SK-N-SH (cell line): ENCODE measurements around the gene TRAF3IP1. TPM values are rescaled to one million over a fixed set of nuclear protein-coding genes. Genes with fewer than 3 reads are reported as not detected.

ENCODE experiments used
- CTCF ChIA-PET: fragments of 300-600, 350-600 bp; formaldehyde crosslinking; extraction: SDS; loops from one replicate; lab custom pipeline; 2021; lab: Yijun Ruan, JAX
- POLR2A ChIA-PET: fragments of 350-600 bp; sonication (Branson Sonifier 250); formaldehyde crosslinking; extraction: SDS; loops from one replicate; lab custom pipeline; 2020; ENCODE audit warnings: antibody characterized with exemption, inconsistent platforms; lab: Yijun Ruan, JAX
- DNase-seq: peaks from one replicate; pipeline ENCODE4 v3.0.0; 2012
- H2AFZ ChIP-seq: fragments of 200-600 bp; sonication (generic); 2 replicates; pipeline ENCODE4 v1.8.1; 2016; ENCODE audit warnings: antibody characterized with exemption, mild to moderate bottlenecking, low read depth
- H3F3A ChIP-seq: fragments of 200-600 bp; sonication (generic); replicated peaks from 2 replicates; pipeline ENCODE3; 2016; ENCODE audit warnings: antibody characterized with exemption, mild to moderate bottlenecking; ENCODE audit not compliant: insufficient read depth
- H3K27ac ChIP-seq, 2 experiments: fragments of 200-500 bp in 1 of 2; fragments of 200-600 bp in 1 of 2; sonication (Bioruptor generic) in 1 of 2; sonication (generic), shearing (Covaris generic) in 1 of 2; 2 replicates each; pipeline versions ENCODE4 v1.5.1 to v1.6.1; 2014 to 2016; ENCODE audit warnings: low read depth in 2 of 2, inconsistent platforms in 1 of 2, low read length in 1 of 2, mild to moderate bottlenecking in 1 of 2, mixed read lengths in 1 of 2
- H3K27me3 ChIP-seq: fragments of 200-600 bp; sonication (generic), shearing (Covaris generic); 2 replicates; pipeline ENCODE4 v1.6.1; 2016; ENCODE audit warnings: mixed run types; ENCODE audit not compliant: insufficient read depth
- H3K36me3 ChIP-seq, 2 experiments: fragments of 200-500 bp in 1 of 2; fragments of 200-600 bp in 1 of 2; sonication (Bioruptor generic) in 1 of 2; sonication (generic) in 1 of 2; replicated peaks in 1 of 2; 2 replicates each; pipeline versions ENCODE3 to v1.5.1; 2014 to 2016; ENCODE audit warnings: low read length in 1 of 2, mild to moderate bottlenecking in 1 of 2; ENCODE audit not compliant: insufficient read depth in 2 of 2, control insufficient read depth in 1 of 2
- H3K4me1 ChIP-seq, 2 experiments: fragments of 200-500 bp in 1 of 2; fragments of 200-600 bp in 1 of 2; sonication (Bioruptor generic) in 1 of 2; sonication (generic), shearing (Covaris generic) in 1 of 2; 2 replicates each; pipeline versions ENCODE4 v1.5.1 to v1.6.1; 2014 to 2016; ENCODE audit warnings: low read depth in 1 of 2, low read length in 1 of 2, mixed run types in 1 of 2; ENCODE audit not compliant: insufficient read depth in 2 of 2, control insufficient read depth in 1 of 2
- H3K4me2 ChIP-seq: fragments of 200-600 bp; sonication (generic), shearing (Covaris generic); 2 replicates; pipeline ENCODE4 v1.6.1; 2017; ENCODE audit warnings: mixed run types
- H3K4me3 ChIP-seq, 2 experiments: fragments of 200-500 bp in 1 of 2; fragments of 200-600 bp in 1 of 2; sonication (Bioruptor generic) in 1 of 2; sonication (generic), shearing (Covaris generic) in 1 of 2; 2 replicates each; pipeline versions ENCODE4 v1.5.1 to v1.8.1; 2014 to 2016; ENCODE audit warnings: low read depth in 2 of 2, inconsistent platforms in 1 of 2, low read length in 1 of 2, mild to moderate bottlenecking in 1 of 2, mixed read lengths in 1 of 2, moderate library complexity in 1 of 2
- H3K79me2 ChIP-seq: fragments of 200-600 bp; sonication (generic); 2 replicates; pipeline ENCODE4 v1.8.1; 2017; ENCODE audit warnings: mild to moderate bottlenecking; ENCODE audit not compliant: insufficient read depth
- H3K9ac ChIP-seq: fragments of 200-600 bp; sonication (generic); 2 replicates; pipeline ENCODE4 v1.6.1; 2017; ENCODE audit warnings: mixed run types
- H3K9me2 ChIP-seq: fragments of 200-600 bp; sonication (generic); 2 replicates; pipeline ENCODE4 v1.6.1; 2017; ENCODE audit warnings: mixed run types
- H3K9me3 ChIP-seq: fragments of 200-600 bp; sonication (generic); 2 replicates; pipeline ENCODE4 v1.6.1; 2017; ENCODE audit warnings: mixed run types, mild to moderate bottlenecking, moderate library complexity
- H4K20me1 ChIP-seq: fragments of 200-600 bp; sonication (generic); 2 replicates; pipeline ENCODE4 v1.6.1; 2017; ENCODE audit warnings: mild to moderate bottlenecking, mixed run types; ENCODE audit not compliant: insufficient read depth
- CHD2 ChIP-seq: fragments of 150-350 bp; IDR thresholded peaks from 2 replicates; pipeline ENCODE4 v1.6.1; 2018; ENCODE audit warnings: low read length; ENCODE audit not compliant: partially characterized antibody
- EZH2phosphoT487 ChIP-seq: fragments of 200-600 bp; sonication (generic); IDR thresholded peaks from 2 replicates; pipeline ENCODE4 v1.6.1; 2017; ENCODE audit warnings: low read depth, mixed run types, mild to moderate bottlenecking, antibody characterized with exemption, moderate library complexity, borderline replicate concordance
- FOXM1 ChIP-seq: IDR thresholded peaks from 2 replicates; pipeline ENCODE4 v1.4.0; 2012; ENCODE audit warnings: low read depth, mild to moderate bottlenecking
- GATA2 ChIP-seq: sonication (generic); formaldehyde crosslinking; IDR thresholded peaks from 2 replicates; pipeline ENCODE4 v1.5.0; 2020; ENCODE audit warnings: mild to moderate bottlenecking, missing genetic modification reagents
- JUND ChIP-seq: IDR thresholded peaks from 2 replicates; pipeline ENCODE4 v1.4.0; 2012
- MEF2A ChIP-seq: IDR thresholded peaks from 2 replicates; pipeline ENCODE4 v1.4.0; 2012; ENCODE audit warnings: low read depth, borderline replicate concordance
- MXI1 ChIP-seq: IDR thresholded peaks from 2 replicates; pipeline ENCODE4 v1.6.1; 2012; ENCODE audit warnings: mild to moderate bottlenecking, low read depth, low read length, improper control_type of control experiment
- NFIC ChIP-seq: IDR thresholded peaks from 2 replicates; pipeline ENCODE4 v1.4.0; 2012; ENCODE audit warnings: borderline replicate concordance
- NRF1 ChIP-seq: IDR thresholded peaks from 2 replicates; pipeline ENCODE4 v1.6.1; 2012; ENCODE audit warnings: low read depth, mild to moderate bottlenecking, low read length
- POLR2AphosphoS5 ChIP-seq: IDR thresholded peaks from 2 replicates; pipeline ENCODE4 v1.6.1; 2012; ENCODE audit warnings: low read depth, low read length
- RCOR1 ChIP-seq: fragments of 150-350 bp; IDR thresholded peaks from 2 replicates; pipeline ENCODE4 v1.6.1; 2017; ENCODE audit warnings: antibody characterized with exemption, low read length
- RFX5 ChIP-seq: IDR thresholded peaks from 2 replicates; pipeline ENCODE4 v1.6.1; 2012; ENCODE audit warnings: mild to moderate bottlenecking, improper control_type of control experiment, low read length
- SMC3 ChIP-seq: IDR thresholded peaks from 2 replicates; pipeline ENCODE4 v1.6.1; 2012; ENCODE audit warnings: low read depth, low read length, improper control_type of control experiment
- TAF1 ChIP-seq: IDR thresholded peaks from 2 replicates; pipeline ENCODE4 v1.6.1; 2012; ENCODE audit warnings: low read depth, mild to moderate bottlenecking, low read length, moderate library complexity, borderline replicate concordance
- TCF12 ChIP-seq: IDR thresholded peaks from 2 replicates; pipeline ENCODE4 v1.4.0; 2012
- USF2 ChIP-seq: fragments of 150-350 bp; IDR thresholded peaks from 2 replicates; pipeline ENCODE4 v1.6.1; 2017; ENCODE audit warnings: antibody characterized with exemption, low read length, low read depth, borderline replicate concordance
- YY1 ChIP-seq: IDR thresholded peaks from 2 replicates; pipeline ENCODE4 v1.4.0; 2012; ENCODE audit warnings: low read depth, mild to moderate bottlenecking
- ZBTB33 ChIP-seq: IDR thresholded peaks from 2 replicates; pipeline ENCODE4 v1.4.0; 2012; ENCODE audit warnings: low read depth, borderline replicate concordance
- WGBS: methylation state at CpG from one replicate; pipeline ENCODE4 v1.1.6; 2017; ENCODE audit warnings: low lambda C conversion rate; 5-methylcytosine and 5-hydroxymethylcytosine counted together
- polyA plus RNA-seq, 3 experiments: library from polyadenylated mRNA; depleted of rRNA; stranded (reverse); fragments of >200 nt; gene quantifications; 2 replicates each; pipeline ENCODE4 v1.2.3, GENCODE V29; 2012
- TF ChIP-seq, protein P1 (sequence below): IDR thresholded peaks from 2 replicates; pipeline ENCODE4 v1.4.0; 2012; ENCODE audit warnings: low read depth, borderline replicate concordance
- TF ChIP-seq, protein P2 (sequence below): fragments of 150-350 bp; IDR thresholded peaks from 2 replicates; pipeline ENCODE4 v1.6.1; 2016; ENCODE audit warnings: mild to moderate bottlenecking, low read depth, low read length

Gene TRAF3IP1
- polyA plus RNA-seq, 1 of the 3 experiments (the other 2 are of a cell fraction) = 15.0 TPM

DNA sequence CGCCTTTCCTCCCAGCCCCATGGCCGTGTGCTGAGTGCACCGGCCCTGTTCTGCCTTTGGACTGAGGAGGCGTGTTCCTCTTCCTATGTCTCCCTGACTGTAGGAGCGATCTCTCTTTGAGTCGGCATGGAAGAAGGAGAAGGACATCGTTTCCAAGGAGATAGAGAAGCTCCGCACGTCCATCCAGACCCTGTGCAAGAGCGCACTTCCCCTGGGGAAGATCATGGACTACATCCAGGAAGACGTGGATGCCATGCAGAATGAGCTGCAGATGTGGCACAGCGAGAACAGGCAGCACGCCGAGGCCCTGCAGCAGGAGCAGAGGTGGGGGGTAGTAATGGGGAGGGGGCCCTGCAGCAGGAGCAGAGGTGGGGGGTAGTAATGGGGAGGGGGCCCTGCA, 77.0 kb downstream of the TRAF3IP1 start (continued):
- TF ChIP-seq GATA2 (CRISPR knock-in tag) = no peak

- H3K79me2 ChIP-seq = no peaks in the 10 kb centered on the region
- H3K4me1 ChIP-seq = no peaks in the 10 kb centered on the region
- H3K27ac ChIP-seq = no peak overlapping the region
- DNase-seq = no peak
- H3K27me3 ChIP-seq = no peaks in the 10 kb centered on the region
- no peak overlapping the region for H3K9ac ChIP-seq
- H3F3A ChIP-seq = peaks cover 3% of the 10 kb centered on the region
- no peaks in the 10 kb centered on the region for H4K20me1 ChIP-seq
- H3K4me2 ChIP-seq = no peak overlapping the region
- H3K4me3 ChIP-seq = no peak overlapping the region
- no peak for TF ChIP-seq MXI1
- TF ChIP-seq YY1 = no peak
- TF ChIP-seq SMC3 = no peak
- TF ChIP-seq RCOR1 = no peak
- no peak for TF ChIP-seq NRF1
- no peak for TF ChIP-seq NFIC
- no peak for TF ChIP-seq TAF1
- TF ChIP-seq USF2 = no peak
- no peak for TF ChIP-seq JUND
- TF ChIP-seq FOXM1 = no peak
- TF ChIP-seq POLR2AphosphoS5 = no peak
- TF ChIP-seq EZH2phosphoT487 = no peak
- no peak for TF ChIP-seq ZBTB33
- no peak for TF ChIP-seq CHD2
- TF ChIP-seq, protein P1, sequence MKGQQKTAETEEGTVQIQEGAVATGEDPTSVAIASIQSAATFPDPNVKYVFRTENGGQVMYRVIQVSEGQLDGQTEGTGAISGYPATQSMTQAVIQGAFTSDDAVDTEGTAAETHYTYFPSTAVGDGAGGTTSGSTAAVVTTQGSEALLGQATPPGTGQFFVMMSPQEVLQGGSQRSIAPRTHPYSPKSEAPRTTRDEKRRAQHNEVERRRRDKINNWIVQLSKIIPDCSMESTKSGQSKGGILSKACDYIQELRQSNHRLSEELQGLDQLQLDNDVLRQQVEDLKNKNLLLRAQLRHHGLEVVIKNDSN = no peak
- no peak for TF ChIP-seq TCF12
- no peak for TF ChIP-seq RFX5
- TF ChIP-seq, protein P2, sequence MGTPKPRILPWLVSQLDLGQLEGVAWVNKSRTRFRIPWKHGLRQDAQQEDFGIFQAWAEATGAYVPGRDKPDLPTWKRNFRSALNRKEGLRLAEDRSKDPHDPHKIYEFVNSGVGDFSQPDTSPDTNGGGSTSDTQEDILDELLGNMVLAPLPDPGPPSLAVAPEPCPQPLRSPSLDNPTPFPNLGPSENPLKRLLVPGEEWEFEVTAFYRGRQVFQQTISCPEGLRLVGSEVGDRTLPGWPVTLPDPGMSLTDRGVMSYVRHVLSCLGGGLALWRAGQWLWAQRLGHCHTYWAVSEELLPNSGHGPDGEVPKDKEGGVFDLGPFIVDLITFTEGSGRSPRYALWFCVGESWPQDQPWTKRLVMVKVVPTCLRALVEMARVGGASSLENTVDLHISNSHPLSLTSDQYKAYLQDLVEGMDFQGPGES = no peak
- TF ChIP-seq MEF2A = no peak
- TF ChIP-seq, all 33 proteins: peak for 0
- no peaks in the 10 kb centered on the region for H3K9me3 ChIP-seq
- H2AFZ ChIP-seq = no peak overlapping the region
- WGBS = 89% methylated on average over 6 of the region's 6 CpGs
- peaks cover 12 to 26% of the 10 kb centered on the region in 2 experiments for H3K36me3 ChIP-seq
- POLR2A ChIA-PET = no interaction called here
- CTCF ChIA-PET = no interaction called here
- no peaks in the 10 kb centered on the region for H3K9me2 ChIP-seq
Observed at GRCh38 chr2:238398577-238398976, 78.3 kb downstream of the TRAF3IP1 start.
